GM18520 (cell line): ENCODE data around the gene RPL5.

Source experiments
- ATAC-seq: cut with Tn5 transposase; IDR thresholded peaks from one replicate; pipeline ENCODE4 v1.9.1; 2021; ENCODE audit not compliant: unreplicated experiment

RPL5 gene

GRCh38 chr1:92853299-92853698 is 21.5 kb downstream of the RPL5 start:
- ATAC-seq = no peak

- ATAC-seq = no peak
Observed at GRCh38 chr1:92854101-92854785, 22.4 kb downstream of the RPL5 start.

- ATAC-seq = no peak
Observed at GRCh38 chr1:92855236-92855635, 23.4 kb downstream of the RPL5 start.

GRCh38 chr1:92857817-92858216 is 26.0 kb downstream of the RPL5 start:
- ATAC-seq = no peak

- ATAC-seq = peak; percentile 59
Observed at GRCh38 chr1:92858564-92859399, 26.9 kb downstream of the RPL5 start.

- no peak for ATAC-seq
Observed at GRCh38 chr1:92859400-92860039, 27.7 kb downstream of the RPL5 start.

GRCh38 chr1:92862605-92863004 is 30.8 kb downstream of the RPL5 start:
- no peak for ATAC-seq

GRCh38 chr1:92864131-92864530 is 32.3 kb downstream of the RPL5 start:
- no peak for ATAC-seq

GRCh38 chr1:92870591-92870990 is 38.8 kb downstream of the RPL5 start:
- ATAC-seq = no peak

- ATAC-seq = no peak
Observed at GRCh38 chr1:92872719-92873118, 40.9 kb downstream of the RPL5 start.

- ATAC-seq = no peak
Observed at GRCh38 chr1:92874987-92875386, 43.1 kb downstream of the RPL5 start.

GRCh38 chr1:92876351-92876750 is 44.5 kb downstream of the RPL5 start:
- ATAC-seq = no peak

- ATAC-seq = peak; percentile 4
Observed at GRCh38 chr1:92877081-92877711, 45.4 kb downstream of the RPL5 start.

- ATAC-seq = peak; percentile 72
Observed at GRCh38 chr1:92877792-92878191, 46.0 kb downstream of the RPL5 start.

GRCh38 chr1:92879316-92879968 is 47.6 kb downstream of the RPL5 start:
- ATAC-seq = no peak

GRCh38 chr1:92881391-92881790 is 49.6 kb downstream of the RPL5 start:
- ATAC-seq = no peak

- no peak for ATAC-seq
Observed at GRCh38 chr1:92882819-92883218, 51.0 kb downstream of the RPL5 start.

- no peak for ATAC-seq
Observed at GRCh38 chr1:92883297-92883696, 51.5 kb downstream of the RPL5 start.

- no peak for ATAC-seq
Observed at GRCh38 chr1:92884195-92884594, 52.4 kb downstream of the RPL5 start.

GRCh38 chr1:92886886-92887419 is 55.1 kb downstream of the RPL5 start:
- ATAC-seq = no peak

GRCh38 chr1:92887465-92887864 is 55.6 kb downstream of the RPL5 start:
- no peak for ATAC-seq
